ENCODE results near the gene VAPA.

The VAPA gene

GRCh38 chr18:9973470-9973869 lies 59.7 kb downstream of the VAPA start:
- Histone ChIP-seq H3K4me3 (replicated peaks; ENCODE audit: insufficient read depth, low read length) (no peak overlapping the region), H3K27me3 (ENCODE audit: insufficient read depth, poor library complexity, severe bottlenecking) (peaks cover 11% of the 10 kb centered on the region), H3K27ac (replicated peaks) (no peak overlapping the region)
- no peak for TF ChIP-seq CTCF (IDR thresholded peaks at IDR 0.05; ENCODE audit: insufficient read depth, low read length)
- TF ChIP-seq GABPA (IDR thresholded peaks at IDR 0.05; ENCODE audit: low read depth) = no peak
- TF ChIP-seq SPI1 (IDR thresholded peaks at IDR 0.05; ENCODE audit: borderline replicate concordance, low read depth) = no peak
- TF ChIP-seq REST (IDR thresholded peaks at IDR 0.05; ENCODE audit: insufficient replicate concordance, low read depth) = no peak
- no peak for TF ChIP-seq POLR2AphosphoS5 (IDR thresholded peaks at IDR 0.05; ENCODE audit: low read depth)
- DNase-seq (ENCODE audit: low read depth in 1 of 2, low spot score in 1 of 2) = no peak

- no peak for TF ChIP-seq POLR2AphosphoS5 (IDR thresholded peaks at IDR 0.05; ENCODE audit: low read depth)
- TF ChIP-seq SPI1 (IDR thresholded peaks at IDR 0.05; ENCODE audit: borderline replicate concordance, low read depth) = no peak
- TF ChIP-seq CTCF (IDR thresholded peaks at IDR 0.05; ENCODE audit: insufficient read depth, low read length) = no peak
- TF ChIP-seq REST (IDR thresholded peaks at IDR 0.05; ENCODE audit: insufficient replicate concordance, low read depth) = no peak
- no peak for TF ChIP-seq GABPA (IDR thresholded peaks at IDR 0.05; ENCODE audit: low read depth)
- DNase-seq (ENCODE audit: low read depth in 1 of 2, low spot score in 1 of 2) = no peak
- peaks cover 4% of the 10 kb centered on the region for H3K27me3 ChIP-seq (ENCODE audit: insufficient read depth, poor library complexity, severe bottlenecking)
- H3K4me3 ChIP-seq (replicated peaks; ENCODE audit: insufficient read depth, low read length) = no peak overlapping the region
- no peak overlapping the region for H3K27ac ChIP-seq (replicated peaks)
Measured at GRCh38 chr18:9974279-9974915, 60.6 kb downstream of the VAPA start.

- TF ChIP-seq POLR2AphosphoS5 (IDR thresholded peaks at IDR 0.05; ENCODE audit: low read depth) (no peak), GABPA (IDR thresholded peaks at IDR 0.05; ENCODE audit: low read depth) (no peak), REST (IDR thresholded peaks at IDR 0.05; ENCODE audit: insufficient replicate concordance, low read depth) (no peak), SPI1 (IDR thresholded peaks at IDR 0.05; ENCODE audit: borderline replicate concordance, low read depth) (no peak), CTCF (IDR thresholded peaks at IDR 0.05; ENCODE audit: insufficient read depth, low read length) (no peak)
- H3K4me3 ChIP-seq (replicated peaks; ENCODE audit: insufficient read depth, low read length) = no peak overlapping the region
- no peaks in the 10 kb centered on the region for H3K27me3 ChIP-seq (ENCODE audit: insufficient read depth, poor library complexity, severe bottlenecking)
- no peak for DNase-seq (ENCODE audit: low read depth in 1 of 2, low spot score in 1 of 2)
- no peak overlapping the region for H3K27ac ChIP-seq (replicated peaks)
Measured at GRCh38 chr18:9975658-9976057, 61.8 kb downstream of the VAPA start.
